Lung microvascular endothelial cell (primary cell): ENCODE data around the gene FAM9C. TPM values are rescaled to one million over a fixed set of nuclear protein-coding genes. Genes with fewer than 3 reads are reported as not detected.

Experiments used
- DNase-seq, 2 donors: peaks; one replicate each; pipeline versions ENCODE4 v3.0.0 to v3.0.0-alpha.2; 2010; ENCODE audit warnings: low read depth in 2 of 2
- total RNA-seq: library from RNA; depleted of rRNA; stranded (reverse); fragments of >200 nt; gene quantifications from 2 replicates; pipeline ENCODE4 v1.2.1, GENCODE V29; 2014

The FAM9C gene
- total RNA-seq, 1 donor from 2014 or later: not detected

- no peak for DNase-seq
Observed at GRCh38 chrX:13008189-13008533, 36.3 kb downstream of the FAM9C start.

- DNase-seq: no peak
Observed at GRCh38 chrX:13007519-13008188, 36.8 kb downstream of the FAM9C start.

GRCh38 chrX:13005661-13006473, 38.6 kb downstream of the FAM9C start:
- DNase-seq: peak in 1 of 2 donors; percentile 7

- DNase-seq: no peak
Observed at GRCh38 chrX:13001961-13002671, 42.3 kb downstream of the FAM9C start.

GRCh38 chrX:13001097-13001496, 43.3 kb downstream of the FAM9C start:
- DNase-seq: no peak

- no peak for DNase-seq
Observed at GRCh38 chrX:13000301-13000811, 44.1 kb downstream of the FAM9C start.

- DNase-seq: peak in 1 of 2 donors; percentile 66
Observed at GRCh38 chrX:12999422-12999821, 45.0 kb downstream of the FAM9C start.

- DNase-seq: no peak
Observed at GRCh38 chrX:12997906-12998687, 46.3 kb downstream of the FAM9C start.

GRCh38 chrX:12996934-12997435, 47.4 kb downstream of the FAM9C start:
- no peak for DNase-seq

- DNase-seq: no peak
Observed at GRCh38 chrX:12994321-12994720, 50.1 kb downstream of the FAM9C start.

- DNase-seq: no peak
Observed at GRCh38 chrX:12993826-12994225, 50.6 kb downstream of the FAM9C start.

- DNase-seq: no peak
Observed at GRCh38 chrX:12992544-12993118, 51.8 kb downstream of the FAM9C start.

GRCh38 chrX:12991575-12991974, 52.8 kb downstream of the FAM9C start:
- no peak for DNase-seq

- DNase-seq: peak in 1 of 2 donors; percentile 25
Observed at GRCh38 chrX:12989461-12989860, 55.0 kb downstream of the FAM9C start.

GRCh38 chrX:12988797-12989196, 55.6 kb downstream of the FAM9C start:
- DNase-seq: peak; percentile 54 to 75

GRCh38 chrX:12987900-12988594, 56.4 kb downstream of the FAM9C start:
- DNase-seq: no peak

GRCh38 chrX:12987340-12987739, 57.1 kb downstream of the FAM9C start:
- DNase-seq: no peak

- DNase-seq: peak; percentile 43 to 73
Observed at GRCh38 chrX:12986886-12987285, 57.5 kb downstream of the FAM9C start.

- DNase-seq: no peak
Observed at GRCh38 chrX:12986164-12986779, 58.1 kb downstream of the FAM9C start.
